Neural progenitor cell (in vitro differentiated cells): ENCODE data around the gene CBFA2T3. TPM values are rescaled to one million over a fixed set of nuclear protein-coding genes. Genes with fewer than 3 reads are reported as not detected.

ENCODE experiments used
- DNase-seq: peaks from one replicate; pipeline ENCODE4 v3.0.0-alpha.2; 2016; ENCODE audit warnings: low spot score
- H2AFZ ChIP-seq: fragments of 200-600 bp; sonication (generic); replicated peaks from 2 replicates; pipeline ENCODE4 v1.6.1; 2016; ENCODE audit warnings: antibody characterized with exemption
- H3F3A ChIP-seq: fragments of 200-600 bp; sonication (generic); 2 replicates; pipeline ENCODE4 v1.6.1; 2016; ENCODE audit warnings: antibody characterized with exemption, low read depth
- H3K27ac ChIP-seq: fragments of 200-600 bp; sonication (generic); 2 replicates; pipeline ENCODE4 v1.5.1; 2016; ENCODE audit warnings: mild to moderate bottlenecking
- H3K27me3 ChIP-seq: fragments of 200-600 bp; sonication (generic); 2 replicates; pipeline ENCODE4 v1.6.1; 2016; ENCODE audit warnings: mild to moderate bottlenecking, moderate library complexity
- H3K36me3 ChIP-seq: fragments of 200-600 bp; sonication (generic); 2 replicates; pipeline ENCODE4 v1.5.1; 2016
- H3K4me1 ChIP-seq: fragments of 200-600 bp; sonication (generic); 2 replicates; pipeline ENCODE4 v1.6.1; 2016; ENCODE audit warnings: mixed run types
- H3K4me2 ChIP-seq: fragments of 200-600 bp; sonication (generic); 2 replicates; pipeline ENCODE4 v1.6.1; 2016
- H3K4me3 ChIP-seq: fragments of 200-600 bp; sonication (generic); 2 replicates; pipeline ENCODE4 v1.5.1; 2016
- H3K79me2 ChIP-seq: fragments of 200-600 bp; sonication (generic); 2 replicates; pipeline ENCODE4 v1.6.1; 2016; ENCODE audit warnings: low read depth
- H3K9ac ChIP-seq: fragments of 200-600 bp; sonication (generic); 2 replicates; pipeline ENCODE4 v1.6.1; 2016
- H3K9me3 ChIP-seq: fragments of 200-600 bp; sonication (generic); 2 replicates; pipeline ENCODE4 v1.5.1; 2016; ENCODE audit warnings: low read depth
- H4K20me1 ChIP-seq: fragments of 200-600 bp; sonication (generic); 2 replicates; pipeline ENCODE4 v1.6.1; 2016; ENCODE audit warnings: low read depth
- H3K27ac Mint-ChIP-seq: 3 replicates; pipeline ENCODE4 v1.8.0; 2021; ENCODE audit warnings: mixed read lengths
- H3K27me3 Mint-ChIP-seq: 2 replicates; pipeline ENCODE4 v1.8.0; 2022; ENCODE audit warnings: low read depth, mild to moderate bottlenecking, inconsistent platforms, moderate library complexity, mixed read lengths; ENCODE audit not compliant: insufficient read depth
- H3K36me3 Mint-ChIP-seq: 3 replicates; pipeline ENCODE4 v1.8.0; 2021; ENCODE audit warnings: mixed read lengths
- H3K4me1 Mint-ChIP-seq: 3 replicates; pipeline ENCODE4 v1.8.0; 2021; ENCODE audit warnings: mixed read lengths
- H3K4me3 Mint-ChIP-seq: 3 replicates; pipeline ENCODE4 v1.8.0; 2021; ENCODE audit warnings: mild to moderate bottlenecking, moderate library complexity, mixed read lengths
- H3K9me3 Mint-ChIP-seq: 3 replicates; pipeline ENCODE4 v1.8.0; 2020; ENCODE audit warnings: mixed read lengths
- CTCF ChIP-seq: fragments of 200-600 bp; sonication (generic); IDR thresholded peaks from 2 replicates; pipeline ENCODE4 v1.5.1; 2017; ENCODE audit warnings: antibody characterized with exemption, mild to moderate bottlenecking
- EZH2 ChIP-seq: fragments of 200-600 bp; sonication (generic); IDR thresholded peaks from 2 replicates; pipeline ENCODE4 v1.6.1; 2017; ENCODE audit warnings: antibody characterized with exemption, mild to moderate bottlenecking, moderate library complexity
- EZH2phosphoT487 ChIP-seq: fragments of 200-600 bp; sonication (generic); IDR thresholded peaks from 2 replicates; pipeline ENCODE4 v1.6.1; 2017; ENCODE audit warnings: antibody characterized with exemption
- total RNA-seq: library from RNA; depleted of rRNA; stranded (reverse); fragments of >200 nt; gene quantifications from 2 replicates; pipeline ENCODE4 v1.2.3, GENCODE V29; 2015; ENCODE audit warnings: low replicate concordance

Gene CBFA2T3
- total RNA-seq, 1 donor from 2014 or later = 0.22 TPM

GRCh38 chr16:88888057-88888456 lies 89.0 kb downstream of the CBFA2T3 start:
- H3K4me1 ChIP-seq = no peaks in the 10 kb centered on the region
- H3F3A ChIP-seq = no peaks in the 10 kb centered on the region
- no peak for DNase-seq
- H3K4me3 ChIP-seq = no peak overlapping the region
- no peaks in the 10 kb centered on the region for H4K20me1 ChIP-seq
- H3K27me3 Mint-ChIP-seq = peaks cover 8% of the 10 kb centered on the region
- H2AFZ ChIP-seq = no peak overlapping the region
- H3K4me1 Mint-ChIP-seq = peaks cover 3% of the 10 kb centered on the region
- H3K27ac ChIP-seq = no peak overlapping the region
- H3K9me3 ChIP-seq = no peaks in the 10 kb centered on the region
- TF ChIP-seq EZH2 = no peak
- no peak for TF ChIP-seq EZH2phosphoT487
- H3K36me3 ChIP-seq = no peaks in the 10 kb centered on the region
- H3K27me3 ChIP-seq = no peaks in the 10 kb centered on the region
- H3K4me3 Mint-ChIP-seq = no peak overlapping the region
- peaks cover 2% of the 10 kb centered on the region for H3K36me3 Mint-ChIP-seq
- peaks cover 4% of the 10 kb centered on the region for H3K9me3 Mint-ChIP-seq
- H3K79me2 ChIP-seq = no peaks in the 10 kb centered on the region
- H3K9ac ChIP-seq = no peak overlapping the region
- H3K27ac Mint-ChIP-seq = no peak overlapping the region
- H3K4me2 ChIP-seq = no peak overlapping the region

- no peak overlapping the region for H3K4me3 Mint-ChIP-seq
- TF ChIP-seq CTCF (no peak), EZH2 (no peak), EZH2phosphoT487 (no peak)
Observed at GRCh38 chr16:88886845-88887521, 90.0 kb downstream of the CBFA2T3 start.

DNA sequence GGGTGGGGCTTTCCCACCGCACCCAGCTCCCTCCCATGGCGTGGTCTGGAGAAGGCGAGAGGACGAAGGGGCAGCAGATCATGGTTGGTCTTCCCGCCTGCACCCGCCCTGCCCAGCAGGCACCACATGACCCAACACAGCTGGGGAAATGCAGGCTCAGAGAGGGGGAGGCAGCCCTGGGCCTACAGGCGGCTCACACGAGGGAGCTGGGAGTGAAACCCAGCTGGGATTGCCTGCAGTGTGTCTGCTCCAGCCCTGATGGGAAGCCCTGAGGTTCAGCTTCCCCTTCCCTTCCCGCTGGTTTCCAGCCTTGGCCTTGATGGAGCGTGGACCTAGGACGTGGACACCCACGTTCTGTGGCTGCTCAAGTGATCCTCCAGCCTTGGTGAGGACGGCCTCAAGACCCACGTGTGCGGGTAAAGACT lies 90.6 kb downstream of the CBFA2T3 start:
- peaks cover 2% of the 10 kb centered on the region for H3K36me3 Mint-ChIP-seq
- Histone ChIP-seq H3K27me3 (no peaks in the 10 kb centered on the region), H3K9ac (no peak overlapping the region), H3K79me2 (no peaks in the 10 kb centered on the region), H3K4me2 (no peak overlapping the region), H3K27ac (no peak overlapping the region), H2AFZ (no peak overlapping the region), H3K4me3 (no peak overlapping the region), H3K9me3 (no peaks in the 10 kb centered on the region), H3K4me1 (no peaks in the 10 kb centered on the region), H4K20me1 (no peaks in the 10 kb centered on the region), H3K36me3 (no peaks in the 10 kb centered on the region), H3F3A (no peaks in the 10 kb centered on the region)
- no peak for TF ChIP-seq EZH2phosphoT487
- TF ChIP-seq EZH2 = no peak
- no peak for TF ChIP-seq CTCF
- peaks cover 8% of the 10 kb centered on the region for H3K27me3 Mint-ChIP-seq
- H3K4me3 Mint-ChIP-seq = no peak overlapping the region
- no peak overlapping the region for H3K27ac Mint-ChIP-seq
- DNase-seq = no peak
- H3K4me1 Mint-ChIP-seq = peaks cover 3% of the 10 kb centered on the region
- H3K9me3 Mint-ChIP-seq = peaks cover 4% of the 10 kb centered on the region

More at GRCh38 chr16:88886845-88887521, 90.0 kb downstream of the CBFA2T3 start:
- Histone ChIP-seq H2AFZ (no peak overlapping the region), H3K36me3 (no peaks in the 10 kb centered on the region), H3K79me2 (no peaks in the 10 kb centered on the region), H3K9me3 (no peaks in the 10 kb centered on the region), H3K4me3 (no peak overlapping the region), H3K4me1 (no peaks in the 10 kb centered on the region), H3K27ac (no peak overlapping the region), H3K4me2 (no peak overlapping the region), H3K27me3 (no peaks in the 10 kb centered on the region), H3K9ac (no peak overlapping the region), H3F3A (no peaks in the 10 kb centered on the region), H4K20me1 (no peaks in the 10 kb centered on the region)
- Mint-ChIP-seq H3K9me3 (peaks cover 4% of the 10 kb centered on the region), H3K27ac (no peak overlapping the region), H3K36me3 (peaks cover 2% of the 10 kb centered on the region), H3K4me1 (peaks cover 3% of the 10 kb centered on the region), H3K27me3 (peaks cover 8% of the 10 kb centered on the region)
- DNase-seq = no peak

DNA sequence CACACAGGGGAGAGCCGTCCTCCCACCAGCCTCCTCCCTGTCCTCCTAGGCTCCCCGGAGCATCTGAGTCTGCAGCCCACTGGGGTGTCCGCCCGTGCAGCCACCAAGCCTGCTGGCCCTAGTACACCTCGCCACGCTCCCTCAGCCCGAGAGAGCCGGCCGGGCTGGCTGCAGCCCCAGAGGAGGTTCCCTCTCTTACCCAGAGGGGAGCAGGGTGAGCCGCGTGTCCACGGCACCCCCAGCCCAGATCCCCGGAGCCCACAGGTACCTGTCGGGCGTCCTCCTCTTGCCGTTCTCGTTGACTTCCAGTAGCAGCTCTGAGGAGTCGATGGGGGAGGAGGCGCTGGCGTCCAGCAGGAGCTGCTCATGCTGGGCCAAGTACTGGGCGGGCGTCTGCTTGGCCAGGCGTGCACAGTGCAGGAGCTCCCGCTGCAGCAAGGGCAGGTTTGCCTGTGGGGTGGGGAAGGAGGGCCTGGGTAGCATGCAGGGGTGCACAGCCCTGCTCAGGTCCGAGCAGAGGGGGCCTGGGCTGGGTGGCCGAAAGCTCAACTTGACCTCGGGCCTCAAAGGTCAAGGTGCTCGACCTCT lies 91.2 kb downstream of the CBFA2T3 start:
- no peak overlapping the region for H3K4me3 Mint-ChIP-seq
- TF ChIP-seq EZH2phosphoT487 = no peak
- Histone ChIP-seq H3K36me3 (no peaks in the 10 kb centered on the region), H3K9me3 (no peaks in the 10 kb centered on the region), H3K27me3 (no peaks in the 10 kb centered on the region), H3K27ac (no peak overlapping the region), H3K4me3 (no peak overlapping the region), H2AFZ (no peak overlapping the region), H3F3A (no peaks in the 10 kb centered on the region), H3K79me2 (no peaks in the 10 kb centered on the region), H3K9ac (no peak overlapping the region), H4K20me1 (no peaks in the 10 kb centered on the region), H3K4me2 (no peak overlapping the region), H3K4me1 (peaks cover 1% of the 10 kb centered on the region)
- DNase-seq = no peak
- peaks cover 4% of the 10 kb centered on the region for H3K9me3 Mint-ChIP-seq
- no peak overlapping the region for H3K27ac Mint-ChIP-seq
- peaks cover 6% of the 10 kb centered on the region for H3K27me3 Mint-ChIP-seq
- peaks cover 3% of the 10 kb centered on the region for H3K4me1 Mint-ChIP-seq
- peaks cover 2% of the 10 kb centered on the region for H3K36me3 Mint-ChIP-seq
